Sigmoid colon (tissue), 7 donors: ENCODE results near the gene POLD2. TPM values are rescaled to one million over a fixed set of nuclear protein-coding genes. Genes with fewer than 3 reads are reported as not detected.

Experiments used
- DNase-seq: peaks from one replicate; pipeline ENCODE4 v3.0.0-alpha.2; 2019
- H3K27ac ChIP-seq, 4 donors: fragments of 200-600 bp; sonication (generic); one replicate each; pipeline ENCODE4 v1.5.1; 2016 to 2019; ENCODE audit warnings: mild to moderate bottlenecking in 1 of 4
- H3K27me3 ChIP-seq, 3 donors: fragments of 200-600 bp; sonication (generic); one replicate each; pipeline ENCODE4 v1.5.1; 2019; ENCODE audit warnings: mild to moderate bottlenecking in 1 of 3
- H3K36me3 ChIP-seq, 4 donors: fragments of 200-600 bp; sonication (generic); one replicate each; pipeline ENCODE4 v1.5.1; 2016 to 2019
- H3K4me1 ChIP-seq, 4 donors: fragments of 200-600 bp; sonication (generic); one replicate each; pipeline ENCODE4 v1.5.1; 2017 to 2019
- H3K4me3 ChIP-seq, 4 donors: fragments of 200-600 bp; sonication (generic); one replicate each; pipeline ENCODE4 v1.5.1; 2017 to 2019; ENCODE audit warnings: mild to moderate bottlenecking in 2 of 4, moderate library complexity in 1 of 4
- H3K9me3 ChIP-seq, 4 donors: fragments of 200-600 bp in 3 of 4; sonication (generic) in 3 of 4; one replicate each; pipeline versions ENCODE4 v1.5.1 to v1.6.1; 2013 to 2019
- EP300 ChIP-seq, 4 donors: sonication (generic); formaldehyde crosslinking; IDR thresholded peaks; one replicate each; pipeline ENCODE4 v1.6.1; 2017; ENCODE audit warnings: antibody characterized with exemption in 4 of 4
- POLR2A ChIP-seq, 2 donors: fragments of 450-650 bp; IDR thresholded peaks; one replicate each; pipeline ENCODE4 v1.6.1; 2016; ENCODE audit warnings: antibody characterized with exemption in 2 of 2, mild to moderate bottlenecking in 2 of 2, moderate library complexity in 2 of 2
- POLR2AphosphoS5 ChIP-seq, 4 donors: sonication (generic); formaldehyde crosslinking; IDR thresholded peaks; one replicate each; pipeline ENCODE4 v1.6.1; 2017; ENCODE audit warnings: antibody characterized with exemption in 4 of 4
- WGBS, 2 donors: extraction: QIAGEN DNeasy Blood & Tissue Kit; methylation state at CpG; one replicate each; pipeline ENCODE4 v1.1.7; 2013; 5-methylcytosine and 5-hydroxymethylcytosine counted together
- intact Hi-C: fragments of 100-400 bp; cut with DNase I; formaldehyde crosslinking; loops from one replicate; pipeline ENCODE4 v1.15.1; 2023
- polyA plus RNA-seq, 3 donors: library from polyadenylated mRNA; stranded (reverse); fragments of 200-250 nt; gene quantifications; one replicate each; pipeline ENCODE4 v1.2.3, GENCODE V29; 2013
- total RNA-seq, 4 donors: library from RNA; depleted of rRNA; stranded (reverse); fragments of >200 nt; gene quantifications; one replicate each; pipeline ENCODE4 v1.1.0, GENCODE V29; 2016
- TF ChIP-seq, protein P1 (sequence below), 4 experiments: fragments of 450-650 bp in 3 of 4; fragments of 200-600 bp in 1 of 4; IDR thresholded peaks; one replicate each; pipeline ENCODE4 v1.5.1; 2016 to 2019; ENCODE audit warnings: antibody characterized with exemption in 4 of 4, mild to moderate bottlenecking in 3 of 4, moderate library complexity in 2 of 4
- donor health status: healthy with polysubstance abuse.
- donor health status: Bipolar disorder and iron deficiency.
- donor health status: healthy.

Gene POLD2
- total and polyA plus RNA-seq, 7 donors: 20.3 to 91.2 (median 35.4) TPM

DNA sequence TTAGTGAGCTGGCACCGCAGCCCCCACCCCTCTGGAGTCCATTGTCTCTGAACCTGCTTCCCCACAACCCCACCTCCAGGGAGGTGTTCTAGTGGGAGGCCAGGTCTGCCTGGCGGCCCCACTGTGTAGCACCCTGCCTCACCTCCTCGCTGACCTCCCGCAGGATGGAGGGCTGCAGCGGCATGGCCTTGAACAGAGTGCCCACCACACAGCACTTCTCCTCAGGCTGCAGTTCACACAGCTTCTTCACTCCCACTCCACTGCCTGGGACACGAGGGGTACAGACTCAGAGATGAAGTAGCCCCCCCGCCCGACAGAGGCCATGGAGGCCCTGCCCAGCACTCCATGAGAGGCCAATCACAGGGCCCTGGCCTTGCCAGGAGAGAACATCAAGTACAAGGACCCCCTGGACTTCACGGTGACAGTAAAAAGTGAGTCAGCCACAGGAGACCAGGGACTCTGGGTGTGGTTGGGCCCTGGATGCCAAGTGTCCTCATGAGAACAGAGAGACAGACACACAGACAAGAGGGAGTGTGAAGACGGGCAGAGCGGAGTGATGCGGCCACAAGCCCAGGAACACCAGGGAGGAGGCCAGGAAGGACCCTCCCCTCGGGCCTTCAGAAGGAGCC lies 5.4 kb downstream of the POLD2 start:
- Histone ChIP-seq H3K27me3 (no peaks in the 10 kb centered on the region), H3K4me3 (no peak overlapping the region), H3K9me3 (no peaks in the 10 kb centered on the region), H3K27ac (no peak overlapping the region), H3K4me1 (peaks cover 0 to 18% (median 11%) of the 10 kb centered on the region in 4 donors), H3K36me3 (peaks cover 0 to 76% (median 6%) of the 10 kb centered on the region in 4 donors)
- no peak for DNase-seq
- intact Hi-C loops: no loop called here
- 93 to 96% methylated on average over 13 of the region's 13 CpGs for WGBS, 2 donors
- TF ChIP-seq POLR2A (IDR thresholded peaks at IDR 0.05): no peak
- TF ChIP-seq POLR2AphosphoS5 (IDR thresholded peaks at IDR 0.05): no peak
- TF ChIP-seq, protein P1, sequence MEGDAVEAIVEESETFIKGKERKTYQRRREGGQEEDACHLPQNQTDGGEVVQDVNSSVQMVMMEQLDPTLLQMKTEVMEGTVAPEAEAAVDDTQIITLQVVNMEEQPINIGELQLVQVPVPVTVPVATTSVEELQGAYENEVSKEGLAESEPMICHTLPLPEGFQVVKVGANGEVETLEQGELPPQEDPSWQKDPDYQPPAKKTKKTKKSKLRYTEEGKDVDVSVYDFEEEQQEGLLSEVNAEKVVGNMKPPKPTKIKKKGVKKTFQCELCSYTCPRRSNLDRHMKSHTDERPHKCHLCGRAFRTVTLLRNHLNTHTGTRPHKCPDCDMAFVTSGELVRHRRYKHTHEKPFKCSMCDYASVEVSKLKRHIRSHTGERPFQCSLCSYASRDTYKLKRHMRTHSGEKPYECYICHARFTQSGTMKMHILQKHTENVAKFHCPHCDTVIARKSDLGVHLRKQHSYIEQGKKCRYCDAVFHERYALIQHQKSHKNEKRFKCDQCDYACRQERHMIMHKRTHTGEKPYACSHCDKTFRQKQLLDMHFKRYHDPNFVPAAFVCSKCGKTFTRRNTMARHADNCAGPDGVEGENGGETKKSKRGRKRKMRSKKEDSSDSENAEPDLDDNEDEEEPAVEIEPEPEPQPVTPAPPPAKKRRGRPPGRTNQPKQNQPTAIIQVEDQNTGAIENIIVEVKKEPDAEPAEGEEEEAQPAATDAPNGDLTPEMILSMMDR (IDR thresholded peaks at IDR 0.05): no peak
- no peak for TF ChIP-seq EP300 (IDR thresholded peaks at IDR 0.05)

DNA sequence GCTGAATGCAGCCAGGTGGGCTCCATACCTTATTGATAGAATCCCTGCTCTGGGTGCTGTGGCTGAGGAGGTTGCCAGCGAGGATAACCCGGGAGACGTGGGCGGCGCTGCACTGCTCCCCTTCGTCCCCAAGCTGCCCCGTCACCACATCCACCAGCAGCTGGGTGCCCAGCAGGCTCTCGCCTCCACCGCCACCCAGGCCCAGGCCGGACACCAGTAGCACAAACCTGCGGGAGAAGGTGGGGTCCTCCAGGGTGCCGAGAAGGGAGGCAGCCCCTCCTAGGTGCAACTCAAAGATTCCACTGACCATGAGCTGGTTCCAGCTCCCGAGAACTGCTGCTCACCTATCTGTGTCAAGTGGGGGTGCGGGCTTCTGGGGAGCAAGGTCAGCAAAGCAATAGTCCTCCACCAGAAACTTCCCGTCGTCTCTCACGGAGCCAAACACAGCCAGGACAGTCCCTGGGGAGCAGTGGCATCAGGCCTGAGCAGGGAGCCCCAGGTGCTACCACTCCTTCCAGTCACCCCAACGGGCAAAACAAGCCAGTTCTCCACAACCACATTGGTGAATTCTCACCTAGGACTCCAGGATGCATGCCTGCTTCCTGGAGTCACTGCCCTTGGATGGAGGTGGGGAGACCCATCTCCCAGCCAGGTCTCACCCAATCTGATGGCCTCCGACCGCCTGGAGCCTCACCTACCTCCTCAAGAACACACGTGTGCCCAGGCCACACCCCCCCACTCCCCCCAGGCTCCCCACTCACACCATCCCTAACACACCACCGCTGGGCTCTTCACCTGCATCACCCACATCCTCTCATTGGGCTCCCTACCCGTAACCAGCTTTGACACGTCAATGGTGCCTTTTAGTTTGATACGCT lies 6.3 kb downstream of the POLD2 start:
- intact Hi-C loops: no loop called here
- H3K4me1 ChIP-seq: peaks cover 0 to 9% (median 3%) of the 10 kb centered on the region in 4 donors

DNA sequence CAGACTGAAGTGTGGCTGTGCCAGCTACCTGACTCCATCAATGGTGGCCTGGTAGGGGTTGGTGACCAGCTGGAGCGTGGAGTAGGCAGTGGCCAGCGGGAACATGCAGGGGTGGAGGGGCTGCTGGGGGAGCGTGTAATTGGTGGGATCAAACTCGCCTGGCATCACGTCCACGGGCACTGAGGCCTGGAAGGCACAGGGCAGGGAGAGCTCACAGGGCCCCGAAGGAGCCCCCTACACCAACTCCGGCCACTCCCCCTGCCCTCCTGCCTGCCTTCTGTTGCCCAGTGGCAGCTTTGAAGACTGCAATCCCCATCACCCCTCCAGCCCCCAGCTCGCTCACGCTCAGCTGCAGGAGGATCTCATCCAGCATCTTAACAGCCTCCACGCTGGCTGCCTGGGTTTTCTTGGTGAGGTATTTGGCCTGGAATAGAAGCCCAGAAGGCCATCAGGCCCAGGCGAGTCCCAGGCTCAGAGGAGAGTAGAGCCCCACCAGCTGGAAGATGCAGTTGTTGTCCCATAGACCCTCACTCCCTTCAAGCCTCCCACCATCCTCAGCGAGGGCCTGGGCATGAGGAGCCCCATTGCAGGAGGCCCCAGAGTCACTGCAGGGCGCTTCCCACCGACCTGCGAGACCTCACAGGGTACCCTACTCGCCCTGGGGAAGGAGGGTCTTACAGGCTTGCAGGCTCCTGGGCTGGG lies 7.1 kb downstream of the POLD2 start:
- Histone ChIP-seq H3K4me1 (peaks cover 0 to 3% (median 0%) of the 10 kb centered on the region in 4 donors), H3K27me3 (no peaks in the 10 kb centered on the region), H3K4me3 (no peak overlapping the region), H3K36me3 (peaks cover 0 to 80% (median 8%) of the 10 kb centered on the region in 4 donors), H3K27ac (no peak overlapping the region), H3K9me3 (no peaks in the 10 kb centered on the region)
- TF ChIP-seq POLR2A (IDR thresholded peaks at IDR 0.05) (no peak), POLR2AphosphoS5 (IDR thresholded peaks at IDR 0.05) (no peak), EP300 (IDR thresholded peaks at IDR 0.05) (no peak)
- TF ChIP-seq, protein P1 (IDR thresholded peaks at IDR 0.05): no peak
- WGBS, 2 donors: 89 to 93% methylated on average over 17 of the region's 17 CpGs
- no peak for DNase-seq
- intact Hi-C loops: no loop called here

More for the DNA sequence above, 6.3 kb downstream of the POLD2 start:
- no peak for TF ChIP-seq POLR2A (IDR thresholded peaks at IDR 0.05)
- TF ChIP-seq POLR2AphosphoS5 (IDR thresholded peaks at IDR 0.05): no peak
- TF ChIP-seq, protein P1 (IDR thresholded peaks at IDR 0.05): no peak
- TF ChIP-seq EP300 (IDR thresholded peaks at IDR 0.05): no peak
- Histone ChIP-seq H3K9me3 (no peaks in the 10 kb centered on the region), H3K27ac (no peak overlapping the region), H3K27me3 (no peaks in the 10 kb centered on the region), H3K4me3 (no peak overlapping the region), H3K36me3 (peaks cover 0 to 82% (median 6%) of the 10 kb centered on the region in 4 donors)
- WGBS, 2 donors: 89 to 91% methylated on average over 25 of the region's 25 CpGs
- DNase-seq: no peak

DNA sequence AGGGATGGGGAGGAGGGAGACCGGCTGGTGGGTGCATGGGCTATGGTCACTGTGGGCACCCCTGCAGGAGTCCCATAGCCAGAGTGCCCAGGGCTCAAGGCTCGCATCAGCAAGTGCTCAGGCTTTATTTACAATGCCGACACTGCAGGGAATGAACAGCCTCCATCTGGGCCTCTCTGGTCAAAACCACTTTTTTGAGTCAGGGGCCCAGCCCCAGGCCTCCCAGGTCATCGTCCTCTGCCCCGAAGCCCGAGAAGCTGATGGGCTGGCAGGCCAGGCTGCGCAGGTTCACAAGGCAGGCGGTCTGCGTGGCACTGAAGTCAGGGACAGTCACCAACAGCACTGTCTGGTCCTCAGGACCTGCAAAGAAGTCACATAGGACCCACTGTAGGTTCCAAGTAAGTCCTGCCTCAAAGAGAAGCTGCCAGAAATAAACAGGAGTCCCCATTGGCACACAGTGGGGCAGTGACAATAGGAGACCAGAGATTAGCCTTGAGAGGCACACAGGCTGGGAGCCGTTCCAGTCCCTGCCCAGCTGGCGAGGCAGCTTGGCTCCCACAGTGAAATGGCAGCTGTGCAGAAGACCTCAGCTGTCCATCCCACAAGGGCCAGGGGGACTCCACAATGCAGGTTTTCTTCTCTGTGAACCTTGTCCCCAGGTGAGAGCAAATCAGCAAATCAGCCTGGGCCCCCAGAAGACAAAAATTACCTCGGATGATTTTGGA lies 8.6 kb downstream of the POLD2 start:
- Histone ChIP-seq H3K9me3 (no peaks in the 10 kb centered on the region), H3K27me3 (peaks cover 0 to 7% (median under 1%) of the 10 kb centered on the region in 3 donors), H3K27ac (no peak overlapping the region), H3K4me1 (no peaks in the 10 kb centered on the region), H3K4me3 (no peak overlapping the region), H3K36me3 (peaks cover 3 to 80% (median 9%) of the 10 kb centered on the region in 4 donors)
- TF ChIP-seq POLR2A (IDR thresholded peaks at IDR 0.05) (no peak), POLR2AphosphoS5 (IDR thresholded peaks at IDR 0.05) (no peak), EP300 (IDR thresholded peaks at IDR 0.05) (no peak)
- TF ChIP-seq, protein P1 (IDR thresholded peaks at IDR 0.05): no peak
- intact Hi-C loops: no loop called here
- no peak for DNase-seq
- 88 to 89% methylated on average over 12 of the region's 12 CpGs for WGBS, 2 donors
